Activated CD8-positive, alpha-beta memory T cell treated with anti-CD3 and anti-CD28 coated beads, Interleukin-2, amount 50 U/mL, for 4 hours (primary cell): ENCODE measurements around the gene MAN2B1.
"Not testable (repeated sequence)": the region's sequence is repeated elsewhere in the genome, so short reads cannot be mapped to it uniquely, and the experiment has no call there.

Experiments
- DNase-seq: peaks from one replicate; pipeline ENCODE4 v3.0.0-alpha.2; 2020

MAN2B1 gene

DNA sequence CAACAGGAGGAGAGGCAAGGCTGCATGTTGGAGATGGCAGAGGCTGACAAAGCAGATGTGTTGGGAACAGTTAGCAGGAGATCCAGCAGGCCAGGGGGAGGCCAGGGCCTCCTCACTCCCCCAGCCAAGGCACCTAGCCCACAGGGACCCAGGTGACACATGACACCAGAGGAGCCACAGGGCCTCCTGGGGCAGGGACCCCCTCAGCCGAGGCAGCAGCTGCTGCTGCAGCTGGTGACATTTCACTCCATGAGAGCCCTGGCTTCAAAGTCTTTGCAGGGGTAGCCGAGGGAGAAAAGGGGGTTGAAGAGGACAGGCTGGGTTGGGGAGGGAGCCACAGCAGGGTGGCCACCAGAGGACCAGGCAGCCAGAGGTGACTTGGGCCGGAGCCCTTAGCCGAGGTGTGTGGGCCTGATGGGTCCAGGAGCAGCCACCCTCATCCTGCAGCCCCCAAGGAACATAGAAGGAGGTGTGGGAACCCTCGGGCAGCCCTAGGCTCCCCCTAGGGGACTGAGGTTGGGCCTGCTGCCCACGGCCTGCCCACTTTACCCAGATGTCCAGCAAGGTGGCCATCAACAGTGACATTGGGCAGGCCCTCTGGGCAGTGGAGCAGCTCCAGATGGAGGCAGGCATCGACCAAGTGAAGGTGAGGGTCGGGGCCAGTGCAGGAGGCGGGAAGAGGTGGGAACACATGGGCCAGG, 21.1 kb upstream of the MAN2B1 start, which contains the start of gene GNG14:
GNG14 (plus strand) TSS at position 503 of the 701 bp plus-strand sequence; CDS start at position 554, 51 bp downstream.
- DNase-seq: no peak

DNA sequence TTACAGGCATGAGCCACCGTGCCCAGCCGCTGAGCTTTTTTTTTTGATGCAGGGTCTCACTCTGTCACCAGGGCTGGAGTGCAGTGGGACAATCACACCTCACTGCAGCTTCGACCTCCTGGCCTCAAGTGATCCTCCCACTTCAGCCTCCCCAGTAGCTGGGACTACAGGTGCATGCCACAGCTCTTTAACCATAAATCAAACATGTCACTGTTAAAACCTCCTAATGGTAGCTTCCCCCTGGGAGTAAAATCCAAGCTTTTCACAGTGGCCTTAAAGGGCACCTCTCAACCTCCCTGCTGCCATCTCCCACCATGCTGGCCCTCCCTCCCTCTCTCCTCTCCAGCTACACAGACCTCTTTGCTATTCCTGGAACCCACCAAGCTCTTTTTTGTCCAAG, 19.3 kb upstream of the MAN2B1 start:
- no peak for DNase-seq

DNA sequence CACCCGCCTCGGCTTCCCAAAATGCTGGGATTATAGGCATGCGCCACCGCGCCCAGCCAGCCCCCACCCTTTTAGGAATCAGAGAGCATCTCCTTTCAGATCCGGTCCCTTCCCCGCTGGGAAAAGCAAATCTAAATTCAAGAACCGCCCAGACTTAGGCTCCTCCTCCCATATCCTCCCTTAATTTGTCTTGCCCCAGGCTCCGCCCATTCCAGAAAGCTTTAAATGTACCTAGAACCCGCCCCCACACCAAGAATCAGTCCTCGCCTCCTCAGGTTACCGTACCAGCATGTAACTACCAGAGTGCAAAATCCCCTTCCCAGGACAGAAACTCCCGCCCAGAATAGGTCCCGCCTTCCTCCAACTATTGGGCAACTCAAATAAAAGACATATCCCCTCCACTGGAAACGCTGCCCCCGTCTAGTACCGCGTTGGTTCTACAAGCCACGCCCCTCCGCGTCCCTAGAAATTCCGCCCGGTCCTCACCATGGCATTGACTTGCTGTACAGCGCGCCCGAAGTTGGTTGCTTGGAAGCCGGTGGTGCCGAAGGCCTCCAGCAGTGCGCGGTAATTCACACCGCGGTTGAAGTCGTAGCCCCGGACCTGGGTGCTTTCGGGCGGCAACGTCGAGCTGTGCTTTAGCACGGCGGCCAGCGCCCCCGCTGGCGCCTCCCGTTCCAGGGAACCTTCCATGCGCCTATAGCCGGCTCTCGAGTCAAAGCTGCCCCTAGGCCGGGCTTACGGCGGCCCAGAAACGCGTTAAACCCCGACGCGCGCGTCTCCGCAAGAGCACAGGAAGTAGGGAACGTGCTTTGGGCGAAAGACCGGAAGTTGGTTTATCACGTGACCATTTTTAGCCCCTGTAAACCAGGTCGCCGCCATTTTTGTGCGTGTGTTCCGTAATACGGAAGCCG, 14.8 kb upstream of the MAN2B1 start, which contains the start of gene DHPS:
DHPS (minus strand) TSS at position 807 of the 914 bp plus-strand sequence; CDS start at position 693, 114 bp downstream.
- DNase-seq: peak; percentile 83

DNA sequence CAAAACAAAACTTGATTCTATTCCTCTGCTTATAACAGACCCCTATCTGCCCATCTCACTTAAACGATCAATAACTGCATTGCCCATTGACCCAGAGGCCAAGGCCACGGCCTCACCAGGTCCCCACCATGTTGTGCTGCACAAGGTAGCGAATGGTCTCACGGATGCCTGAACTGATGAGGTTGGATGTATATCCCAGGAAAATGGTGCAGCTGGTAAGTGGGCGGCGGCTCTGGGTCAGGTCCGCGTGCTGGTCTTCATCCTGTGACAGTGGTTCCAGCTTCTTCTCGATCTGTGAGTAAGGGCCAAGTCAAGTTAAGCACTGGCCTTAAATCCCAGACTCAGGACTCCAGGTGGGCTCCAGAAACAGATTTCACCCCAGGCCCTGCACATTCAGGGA, 13.5 kb upstream of the MAN2B1 start:
- no peak for DNase-seq

DNA sequence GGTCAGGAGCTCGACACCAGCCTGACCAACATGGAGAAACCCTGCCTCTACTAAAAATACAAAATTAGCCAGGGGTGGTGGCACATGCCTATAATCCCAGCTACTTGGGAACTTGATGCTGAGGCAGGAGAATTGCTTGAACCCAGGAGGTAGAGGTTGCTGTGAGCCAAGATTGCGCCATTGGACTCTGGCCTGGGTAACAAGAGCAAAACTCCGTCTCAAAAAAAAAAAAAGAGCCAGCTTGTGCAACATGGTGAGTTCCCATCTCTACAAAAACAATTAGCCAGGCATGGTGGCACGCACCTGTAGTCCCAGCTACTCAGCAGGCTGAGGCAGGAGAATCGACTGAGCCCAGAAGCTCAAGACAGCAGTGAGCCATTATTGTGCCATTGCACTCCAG, 11.5 kb upstream of the MAN2B1 start:
- DNase-seq: not testable (repeated sequence)

DNA sequence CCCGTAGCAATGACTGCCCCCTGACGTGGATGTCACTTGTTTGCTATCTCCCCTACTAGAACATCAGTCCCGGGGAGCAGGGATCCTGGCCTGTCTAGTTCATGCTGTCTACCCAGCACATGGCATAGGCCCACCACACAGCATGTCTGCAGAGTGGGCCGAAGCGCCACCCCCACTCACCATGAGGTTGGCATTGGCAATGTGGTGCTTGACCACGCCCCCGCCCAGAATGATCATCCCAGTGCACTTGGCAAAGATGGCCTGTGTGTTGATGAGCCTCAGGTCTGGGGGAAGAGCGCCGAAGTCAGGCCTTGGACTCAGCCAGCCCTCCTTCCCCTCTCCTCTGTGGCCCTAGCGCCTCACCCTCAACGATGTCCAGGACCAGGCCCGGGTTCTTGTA, 10.4 kb upstream of the MAN2B1 start:
- DNase-seq: no peak

DNA sequence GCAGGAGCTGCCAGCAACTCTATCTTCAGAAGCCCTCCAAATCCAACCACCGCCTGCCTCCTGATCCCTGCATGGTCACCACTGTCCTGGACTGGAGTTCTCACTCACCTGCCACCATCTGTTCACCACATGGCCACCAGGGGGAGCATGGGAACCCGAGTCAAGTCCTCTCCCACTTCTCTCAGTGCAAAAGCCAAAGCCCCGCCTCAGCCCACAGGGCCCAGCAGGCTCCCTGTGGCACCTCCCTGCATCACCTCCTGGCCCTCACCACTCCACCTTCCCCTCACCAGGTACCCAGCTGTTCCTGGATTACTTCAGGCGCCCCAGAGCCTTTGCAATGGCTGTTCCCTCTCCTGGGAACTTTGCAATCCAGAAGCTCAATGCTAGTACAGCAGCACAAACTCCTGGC, 9.8 kb upstream of the MAN2B1 start:
- peak; percentile 87 for DNase-seq

DNA sequence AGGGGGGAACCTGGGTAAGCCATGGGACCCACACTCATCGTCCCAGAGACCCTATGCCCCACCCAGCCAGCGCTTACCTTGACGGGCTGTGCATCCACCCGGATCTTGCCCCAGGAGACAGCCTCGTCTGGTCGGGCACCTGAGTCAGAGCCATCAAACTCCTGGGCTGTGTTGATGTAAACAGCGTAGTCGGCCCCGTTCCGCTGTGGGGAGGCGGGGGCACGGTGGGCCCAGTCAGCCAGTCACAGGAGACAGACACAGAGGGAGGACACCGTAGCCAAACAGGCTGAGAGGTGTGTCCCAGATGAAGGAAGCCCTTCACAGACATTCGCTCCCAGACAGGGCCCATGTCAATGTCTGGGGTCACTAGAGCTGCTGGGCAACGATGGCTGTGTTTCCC, 9.4 kb upstream of the MAN2B1 start:
- DNase-seq: no peak

DNA sequence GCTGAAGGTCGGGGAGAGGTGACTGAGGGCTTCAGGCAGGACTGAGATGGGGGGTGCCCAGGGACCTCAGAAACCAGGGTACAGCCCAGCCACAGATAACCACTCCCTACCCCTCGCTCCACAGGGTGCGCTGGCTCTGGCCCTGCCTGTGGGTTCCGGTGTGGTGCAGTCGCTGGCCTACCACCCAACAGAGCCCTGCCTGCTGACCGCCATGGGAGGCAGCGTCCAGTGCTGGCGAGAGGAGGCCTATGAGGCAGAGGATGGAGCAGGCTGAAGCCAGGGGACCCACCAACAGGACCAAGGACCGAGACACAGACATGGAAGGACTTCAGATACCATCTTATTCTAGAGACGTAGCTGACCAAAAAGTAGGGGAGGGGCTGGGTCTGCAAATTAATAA, 8.9 kb upstream of the MAN2B1 start:
- no peak for DNase-seq

DNA sequence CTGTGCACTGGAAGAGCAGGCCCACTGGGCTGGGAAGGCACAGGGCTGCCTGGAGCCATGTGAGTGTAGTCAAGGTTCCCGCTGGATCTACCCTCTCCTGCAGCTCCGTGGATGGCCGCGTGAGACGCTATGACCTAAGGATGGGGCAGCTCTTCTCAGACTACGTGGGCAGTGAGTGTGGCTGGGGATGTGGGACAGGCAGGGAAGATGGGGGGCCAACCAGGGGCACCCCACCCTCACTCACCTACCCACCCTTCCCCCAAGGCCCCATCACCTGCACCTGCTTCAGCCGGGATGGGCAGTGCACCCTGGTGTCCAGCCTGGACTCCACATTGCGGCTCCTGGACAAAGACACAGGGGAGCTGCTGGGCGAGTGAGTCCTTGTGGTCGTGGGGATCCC, 6.2 kb upstream of the MAN2B1 start:
- no peak for DNase-seq

DNA sequence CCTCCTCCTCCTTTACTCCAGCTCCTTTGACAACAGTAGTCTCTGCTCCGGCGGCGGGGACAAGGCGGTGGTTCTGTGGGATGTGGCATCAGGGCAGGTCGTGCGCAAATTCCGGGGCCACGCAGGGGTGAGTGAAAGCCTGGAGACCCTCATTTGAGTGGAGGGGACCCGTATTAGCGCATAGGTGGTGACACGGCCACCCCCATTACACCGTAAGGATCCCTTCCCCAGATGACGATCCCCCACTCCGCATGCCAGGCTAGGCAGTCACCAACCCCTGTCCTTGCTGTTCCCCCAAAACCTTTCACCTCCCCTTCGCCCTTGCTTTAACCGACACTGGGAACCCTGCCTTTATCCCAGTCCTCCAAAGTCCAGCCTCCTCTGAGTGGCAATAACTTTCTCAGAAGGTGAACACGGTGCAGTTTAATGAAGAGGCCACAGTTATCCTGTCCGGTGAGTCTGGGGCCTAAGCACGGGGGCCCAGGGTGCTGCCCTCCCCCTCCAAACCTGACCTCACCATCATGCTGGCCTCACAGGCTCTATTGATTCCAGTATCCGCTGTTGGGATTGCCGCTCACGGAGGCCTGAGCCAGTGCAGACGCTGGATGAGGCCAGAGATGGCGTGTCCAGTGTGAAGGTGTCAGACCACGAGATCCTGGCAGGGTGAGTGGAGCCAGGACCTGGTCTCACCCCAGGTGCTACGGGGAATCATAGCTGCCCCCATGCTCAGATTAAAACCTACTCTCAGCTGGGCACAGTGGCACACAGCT, 3.8 kb upstream of the MAN2B1 start:
- no peak for DNase-seq

DNA sequence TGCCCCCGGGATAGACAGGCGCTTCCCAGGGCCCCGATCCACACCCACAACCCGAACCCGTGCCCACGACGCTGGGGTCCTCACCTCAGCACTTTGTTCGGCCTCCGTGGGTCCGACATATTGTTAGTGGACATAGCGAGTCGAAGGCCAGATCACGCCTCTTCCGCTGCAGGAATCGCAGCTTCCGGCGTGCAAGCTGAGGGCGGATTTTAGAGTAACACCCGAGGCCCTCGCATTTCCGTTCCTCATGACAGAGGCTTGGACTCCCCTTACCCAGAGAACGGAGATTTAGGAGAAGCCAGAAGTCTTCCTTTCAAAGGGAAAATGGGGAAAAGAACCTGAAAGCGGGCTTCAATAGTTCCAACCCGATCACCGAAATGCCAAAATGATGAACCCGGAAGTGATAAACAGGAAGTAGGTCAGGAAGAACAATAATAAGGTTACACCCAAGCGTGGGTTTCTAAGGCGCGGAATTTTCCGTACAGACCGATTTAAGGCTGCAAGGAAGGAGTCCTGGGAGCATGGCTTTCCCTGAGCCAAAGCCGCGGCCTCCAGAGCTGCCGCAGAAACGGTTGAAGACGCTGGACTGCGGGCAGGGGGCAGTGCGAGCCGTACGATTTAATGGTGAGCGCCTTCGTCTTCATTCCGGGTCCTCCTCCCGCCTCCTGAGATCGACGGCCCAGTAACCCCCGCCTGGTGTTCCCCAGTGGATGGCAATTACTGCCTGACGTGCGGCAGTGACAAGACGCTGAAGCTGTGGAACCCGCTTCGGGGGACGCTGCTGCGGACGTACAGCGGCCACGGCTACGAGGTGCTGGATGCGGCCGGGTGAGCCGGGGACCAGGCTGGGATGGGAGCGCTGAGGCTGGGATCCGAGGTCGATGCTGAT, 3.0 kb upstream of the MAN2B1 start:
- peak; percentile 70 for DNase-seq

DNA sequence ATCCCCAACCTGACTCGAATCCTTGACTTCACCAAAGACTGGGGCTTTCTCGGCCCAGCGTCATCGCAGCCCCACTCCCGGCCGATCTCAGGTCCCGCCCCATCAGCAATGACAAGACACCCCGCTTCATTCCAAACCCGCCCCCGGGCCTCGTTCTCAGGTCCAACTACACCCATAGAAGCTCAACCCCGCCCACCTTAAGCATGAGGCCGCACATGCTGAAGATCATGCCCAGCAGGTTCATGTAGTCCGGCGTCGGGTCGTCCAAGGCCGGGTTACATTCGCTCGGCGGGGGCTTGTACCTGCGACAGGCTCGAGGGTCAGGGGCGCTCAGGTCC, 2.4 kb upstream of the MAN2B1 start:
- peak; percentile 72 for DNase-seq

DNA sequence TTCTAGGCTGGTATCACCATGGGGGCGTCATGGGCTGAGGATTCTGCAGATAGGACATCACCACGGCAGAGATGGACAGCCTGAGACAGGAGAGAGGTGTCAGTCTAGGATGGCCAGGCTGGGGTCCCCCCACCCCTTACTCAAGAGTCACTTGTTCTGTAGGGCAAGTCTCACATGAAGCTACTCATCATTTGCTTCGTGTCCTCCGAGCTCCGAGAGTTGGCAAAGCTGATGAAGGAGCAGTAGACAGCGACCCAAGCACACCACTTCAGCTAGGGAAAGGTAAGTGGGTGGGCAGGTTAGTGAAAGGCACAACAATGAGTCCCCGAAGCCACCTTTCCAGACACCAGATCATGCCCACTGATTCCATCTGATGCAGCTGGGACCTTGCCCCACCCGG, 1.8 kb upstream of the MAN2B1 start:
- no peak for DNase-seq

DNA sequence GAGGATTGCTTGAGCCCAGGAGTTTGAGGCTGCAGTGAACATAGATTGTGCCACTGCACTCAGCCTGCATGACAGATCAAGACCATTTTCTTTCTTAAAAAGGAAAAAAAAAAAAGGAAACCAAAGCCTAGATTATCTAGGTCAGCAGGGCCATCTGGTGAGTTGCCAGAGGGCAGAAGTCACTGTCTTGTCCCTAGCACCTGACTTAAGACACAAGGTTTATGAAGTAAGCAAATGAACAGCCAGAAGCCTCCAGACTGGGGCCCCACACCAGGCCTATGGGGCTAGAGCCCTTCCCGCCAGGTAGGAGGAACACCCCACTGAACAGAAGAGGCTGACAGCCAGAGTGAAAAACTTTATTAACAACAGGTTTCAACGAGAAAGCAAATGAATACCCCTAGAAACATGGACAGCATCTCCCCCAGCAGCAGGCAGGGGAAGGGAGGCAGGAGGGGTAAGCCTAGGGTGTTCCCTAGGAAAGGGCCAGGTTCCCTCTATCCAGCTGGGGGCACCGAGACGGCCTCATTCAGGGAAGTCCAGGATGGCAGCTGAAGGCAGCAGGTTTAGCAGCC, 1.3 kb upstream of the MAN2B1 start:
- DNase-seq: no peak

DNA sequence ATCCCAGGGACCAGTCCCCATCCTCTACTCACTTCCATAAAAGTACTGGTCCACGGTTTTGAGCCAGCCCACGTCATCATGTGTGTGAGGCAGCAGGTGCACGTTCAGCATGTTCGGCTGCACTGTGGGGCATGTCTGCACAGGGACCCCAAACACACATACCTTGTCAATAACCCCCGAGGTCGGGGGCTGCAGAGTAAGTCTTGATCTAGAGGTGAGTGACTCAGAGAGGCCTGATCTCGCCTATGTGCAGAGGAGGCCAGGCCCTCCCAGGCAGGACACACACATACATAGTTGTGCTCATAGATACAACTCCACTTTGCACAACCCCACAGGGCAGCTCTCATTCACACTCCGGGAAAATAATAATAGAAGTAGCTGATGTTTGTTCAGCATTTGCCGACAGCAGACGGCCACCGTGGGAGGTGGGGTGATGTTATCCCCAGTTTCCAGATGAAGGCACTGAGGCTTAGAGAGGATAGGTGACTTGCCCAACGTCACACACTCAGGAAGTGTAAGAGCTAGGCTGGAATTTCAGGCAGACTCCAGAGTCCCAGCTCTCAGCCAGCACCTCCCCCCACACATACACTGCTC, 774 bp downstream of the MAN2B1 start:
- no peak for DNase-seq

DNA sequence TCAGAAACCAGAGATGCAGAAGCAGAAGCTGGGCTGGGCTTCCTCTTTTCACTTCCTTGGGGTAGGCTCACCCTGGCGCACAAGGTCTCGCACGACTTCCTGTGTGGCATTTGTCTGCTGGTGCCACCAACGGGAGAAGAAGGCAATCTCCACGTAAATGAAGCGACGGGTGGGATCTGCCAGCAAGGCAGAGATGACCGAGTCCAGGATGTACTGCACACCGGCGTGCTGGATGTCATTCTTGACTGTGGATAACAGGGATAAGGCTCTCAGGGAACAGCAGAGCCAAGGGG, 1.3 kb downstream of the MAN2B1 start:
- DNase-seq: no peak

DNA sequence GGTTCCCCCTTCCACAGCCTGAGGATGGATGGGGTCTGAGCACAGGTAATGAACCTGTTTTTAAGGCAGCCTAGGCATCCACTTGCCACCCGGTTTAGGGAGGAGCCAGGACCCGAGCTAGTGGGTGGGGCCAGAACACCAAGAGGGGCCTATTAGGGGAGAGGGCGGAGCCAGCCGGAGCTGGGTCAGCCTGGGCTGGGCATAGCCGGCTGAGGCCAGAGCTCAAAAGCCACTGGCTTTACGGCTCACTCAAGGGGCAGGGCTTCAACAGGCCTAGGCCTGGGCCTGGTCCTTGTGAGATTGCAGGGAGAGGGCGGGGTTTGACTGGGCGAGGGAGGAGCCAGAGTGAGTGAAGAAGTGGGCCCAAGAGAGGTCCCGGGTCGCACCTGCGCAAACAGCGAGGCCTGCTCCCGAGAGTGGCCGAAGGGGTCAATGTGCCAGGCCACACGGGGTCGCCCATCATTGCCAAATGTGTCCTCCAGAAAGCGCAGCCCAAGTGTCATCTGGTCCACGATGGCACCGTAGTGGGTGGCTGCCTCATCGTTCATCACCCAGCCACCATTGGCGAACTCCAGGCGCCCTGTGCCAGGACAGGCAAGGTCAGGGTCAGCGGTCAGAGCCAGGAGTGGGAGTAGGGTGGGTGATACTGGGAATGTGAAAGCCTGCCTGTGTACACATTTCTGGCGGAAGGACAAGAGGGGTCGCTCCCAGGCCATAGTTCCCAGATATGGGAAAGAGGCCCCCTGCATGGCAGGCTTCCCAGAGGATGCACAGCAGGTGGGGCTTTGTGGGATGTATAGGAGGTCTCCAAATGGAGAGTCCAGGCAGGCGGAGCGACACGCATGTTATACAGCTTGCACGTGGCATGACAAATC, 1.9 kb downstream of the MAN2B1 start:
- DNase-seq: no peak

DNA sequence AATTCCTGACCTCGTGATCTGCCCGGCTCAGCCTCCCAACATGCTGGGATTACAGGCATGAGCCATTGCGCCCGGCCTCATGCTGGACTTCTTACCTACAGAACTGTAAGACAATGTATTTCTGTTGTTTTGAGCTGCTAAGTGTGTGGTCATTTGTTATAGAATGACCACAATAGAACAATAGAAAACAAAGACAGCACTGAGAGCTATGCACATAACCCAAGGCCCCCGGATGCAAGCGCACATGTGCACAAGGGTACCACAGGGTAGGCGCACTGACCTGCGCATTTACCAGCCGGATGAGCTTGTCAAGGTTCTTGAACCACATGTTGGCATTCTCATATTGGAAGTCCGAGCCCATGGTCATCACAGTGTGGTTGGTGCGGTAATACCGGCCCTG, 5.6 kb downstream of the MAN2B1 start:
- no peak for DNase-seq

DNA sequence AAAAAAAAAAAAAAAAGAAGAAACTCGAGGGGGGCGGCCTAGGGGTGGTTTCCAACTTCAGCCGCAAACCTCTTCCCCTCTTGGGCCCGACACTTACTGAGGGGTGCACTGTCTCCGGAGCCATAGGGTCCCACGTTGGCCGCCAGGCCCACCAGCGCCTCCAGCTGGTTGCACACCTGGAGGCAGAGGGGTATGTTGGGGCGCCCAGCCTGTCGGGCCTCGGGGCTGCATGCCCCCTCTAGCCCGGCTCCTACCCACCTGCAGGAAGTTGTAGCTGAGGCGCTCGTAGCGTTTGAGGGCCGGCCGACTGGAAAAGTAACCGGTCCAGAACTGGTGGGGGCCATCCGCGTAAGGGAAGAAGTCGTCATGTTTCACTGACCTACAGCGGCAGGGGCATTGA, 8.6 kb downstream of the MAN2B1 start:
- no peak for DNase-seq
